Activated T-helper 1 cell treated with Interleukin-2 at 50 U/mL for 16 hours (primary cell): ENCODE measurements around the gene CFAP97.
"Not testable (repeated sequence)": the region's sequence is repeated elsewhere in the genome, so short reads cannot be mapped to it uniquely, and the experiment has no call there.

Experiments used
- DNase-seq: peaks from one replicate; pipeline ENCODE4 v3.0.0-alpha.2; 2020; ENCODE audit warnings: low read depth

The CFAP97 gene

GRCh38 chr4:185203486-185204237 lies at the start of gene CFAP97:
Gene CFAP97, minus strand, starts transcription at chr4:185204000. Its CDS starts 12,804 bp downstream, at chr4:185191196.
- DNase-seq: peak; percentile 79

GRCh38 chr4:185249105-185249504 lies 45.3 kb upstream of the CFAP97 start:
- no peak for DNase-seq

GRCh38 chr4:185248393-185249039 lies 44.7 kb upstream of the CFAP97 start:
- DNase-seq: no peak

- DNase-seq: no peak
Observed at GRCh38 chr4:185247151-185247550, 43.4 kb upstream of the CFAP97 start.

GRCh38 chr4:185246453-185246852 lies 42.7 kb upstream of the CFAP97 start:
- DNase-seq: no peak

- no peak for DNase-seq
Observed at GRCh38 chr4:185244763-185245162, 41.0 kb upstream of the CFAP97 start.

GRCh38 chr4:185243879-185244278 lies 40.1 kb upstream of the CFAP97 start:
- DNase-seq: no peak

GRCh38 chr4:185242749-185243533 lies 39.1 kb upstream of the CFAP97 start:
- no peak for DNase-seq

GRCh38 chr4:185240486-185240885 lies 36.7 kb upstream of the CFAP97 start:
- DNase-seq: not testable (repeated sequence)

- DNase-seq: no peak
Observed at GRCh38 chr4:185238750-185239149, 35.0 kb upstream of the CFAP97 start.

GRCh38 chr4:185238215-185238681 lies 34.4 kb upstream of the CFAP97 start:
- no peak for DNase-seq

- DNase-seq: no peak
Observed at GRCh38 chr4:185237175-185237574, 33.4 kb upstream of the CFAP97 start.

- DNase-seq: no peak
Observed at GRCh38 chr4:185235843-185236503, 32.2 kb upstream of the CFAP97 start.

GRCh38 chr4:185235119-185235842 lies 31.5 kb upstream of the CFAP97 start:
- DNase-seq: no peak

- DNase-seq: no peak
Observed at GRCh38 chr4:185232370-185232769, 28.6 kb upstream of the CFAP97 start.

- DNase-seq: no peak
Observed at GRCh38 chr4:185229021-185229818, 25.4 kb upstream of the CFAP97 start.

- DNase-seq: no peak
Observed at GRCh38 chr4:185227713-185228278, 24.0 kb upstream of the CFAP97 start.

GRCh38 chr4:185227131-185227551 lies 23.3 kb upstream of the CFAP97 start:
- DNase-seq: no peak

- no peak for DNase-seq
Observed at GRCh38 chr4:185225940-185226339, 22.1 kb upstream of the CFAP97 start.

GRCh38 chr4:185224597-185224996 lies 20.8 kb upstream of the CFAP97 start:
- no peak for DNase-seq
